HG02938 (cell line): Measurements from ENCODE around the gene SOWAHC.
A peak's percentile ranks its signal among the peaks of the same experiment; 100 is the strongest.
"Not testable (repeated sequence)": the region's sequence is repeated elsewhere in the genome, so short reads cannot be mapped to it uniquely, and the experiment has no call there.

Experiments used
- ATAC-seq: cut with Tn5 transposase; IDR thresholded peaks from one replicate; pipeline ENCODE4 v1.9.1; 2021; ENCODE audit warnings: mild to moderate bottlenecking, moderate library complexity; ENCODE audit not compliant: unreplicated experiment

The SOWAHC gene

DNA sequence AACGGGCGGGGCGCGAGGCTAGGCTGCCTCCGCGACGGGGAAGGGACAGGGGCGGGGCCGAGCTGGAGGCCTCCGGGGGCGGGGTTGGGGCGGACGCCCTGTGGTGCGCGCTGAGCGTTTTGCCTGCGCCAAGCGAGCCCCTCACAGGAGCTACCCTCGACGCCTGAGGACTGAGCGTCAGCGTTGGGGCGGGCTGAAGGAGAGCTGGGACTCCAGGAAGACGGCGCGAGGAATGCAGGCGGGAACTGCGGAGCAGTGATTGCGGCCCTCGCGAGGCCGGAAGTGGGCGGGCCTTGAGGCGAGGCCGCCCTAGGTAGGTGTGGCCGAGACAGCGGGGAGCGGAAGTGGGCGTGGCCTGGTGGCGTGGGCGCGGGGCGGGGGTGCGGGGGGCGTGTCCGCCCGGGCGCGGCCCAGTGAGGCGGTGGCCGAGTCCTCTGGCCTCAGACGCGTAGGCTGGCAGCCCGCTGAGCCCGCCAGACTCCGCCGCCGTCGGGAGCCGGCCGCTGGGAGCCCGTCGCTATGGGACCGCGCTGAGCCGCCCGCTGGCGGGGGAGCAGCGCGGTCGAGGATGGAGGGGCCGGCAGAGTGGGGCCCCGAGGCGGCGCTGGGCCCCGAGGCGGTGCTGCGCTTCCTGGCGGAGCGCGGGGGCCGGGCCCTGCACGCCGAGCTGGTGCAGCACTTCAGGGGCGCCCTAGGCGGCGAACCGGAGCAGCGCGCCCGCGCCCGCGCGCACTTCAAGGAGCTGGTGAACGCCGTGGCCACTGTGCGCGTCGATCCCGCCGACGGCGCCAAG is at the start of gene SOWAHC, which contains the start of gene SEPTIN10:
TSS of gene SOWAHC (plus strand) at position 443 of the 793 bp plus-strand sequence. CDS start at position 569, 126 bp downstream.
TSS of gene SEPTIN10 (minus strand) at position 45 of the 793 bp plus-strand sequence. CDS start 139 bp downstream, outside the sequence.
- ATAC-seq: peak; percentile 74

GRCh38 chr2:109575373-109575772 is 38.8 kb upstream of the SOWAHC start:
- no peak for ATAC-seq

DNA sequence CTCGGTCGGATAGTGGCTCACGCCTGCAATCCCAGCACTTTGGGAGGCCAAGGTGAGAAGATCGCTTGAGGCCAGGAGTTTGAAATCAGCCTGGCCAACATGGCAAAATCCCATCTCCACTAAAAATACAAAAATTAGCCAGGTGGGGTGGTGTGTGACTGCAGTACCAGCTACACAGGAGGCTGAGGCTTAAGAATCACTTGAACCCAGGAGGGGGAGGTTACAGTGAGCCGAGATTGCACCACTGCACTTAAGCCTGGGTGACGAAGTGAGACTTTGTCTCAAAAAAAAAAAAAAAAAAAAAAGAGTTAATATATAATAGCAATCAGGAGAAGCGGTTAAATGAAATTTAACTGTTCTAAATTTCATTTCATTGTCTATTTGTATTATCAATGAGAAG is 36.5 kb upstream of the SOWAHC start:
- ATAC-seq: not testable (repeated sequence)

DNA sequence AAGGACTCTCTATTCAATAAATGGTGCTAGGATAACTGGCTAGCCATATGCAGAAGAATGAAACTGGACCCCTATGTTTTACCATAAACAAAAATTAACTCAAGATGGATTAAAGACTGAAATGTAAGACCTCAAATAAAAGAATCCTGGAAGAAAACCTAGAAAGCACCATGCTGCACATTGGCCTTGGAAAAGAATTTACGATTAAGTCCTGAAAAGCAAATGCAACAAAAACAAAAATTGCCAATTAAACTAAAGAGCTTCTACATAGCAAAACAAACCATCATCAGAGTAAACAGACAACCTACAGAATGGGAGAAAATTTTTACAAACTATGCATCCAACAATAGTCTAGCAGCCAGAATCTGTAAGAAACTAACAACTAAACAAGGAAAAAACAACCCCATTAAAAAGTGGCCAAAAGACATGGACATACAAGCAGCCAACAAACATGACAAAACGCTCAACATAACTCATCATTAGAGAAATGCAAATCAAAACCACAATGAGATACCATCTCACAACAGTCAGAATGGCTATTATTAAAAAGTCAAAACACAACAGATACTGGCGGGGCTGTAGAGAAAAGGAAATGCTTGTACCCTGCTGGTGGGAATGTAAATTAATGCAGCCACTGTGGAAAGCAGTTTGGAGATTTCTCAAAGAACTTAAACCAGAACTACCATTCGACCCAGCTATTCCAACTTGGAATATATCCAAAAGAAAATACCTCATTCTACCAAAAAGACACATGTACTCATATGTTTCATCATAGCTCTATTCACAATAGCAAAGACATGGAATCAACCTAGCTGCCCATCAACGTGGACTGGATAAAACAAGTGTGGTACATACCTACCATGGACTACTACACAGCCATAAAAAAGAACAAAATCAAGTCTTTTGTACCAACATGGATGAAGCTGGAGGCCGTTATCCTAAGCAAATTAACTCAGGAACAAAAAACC is 31.0 kb upstream of the SOWAHC start:
- ATAC-seq: no peak

GRCh38 chr2:109586687-109587086 is 27.5 kb upstream of the SOWAHC start:
- no peak for ATAC-seq

GRCh38 chr2:109591206-109591605 is 23.0 kb upstream of the SOWAHC start:
- no peak for ATAC-seq

- ATAC-seq: no peak
Observed at GRCh38 chr2:109592905-109593304, 21.3 kb upstream of the SOWAHC start.

DNA sequence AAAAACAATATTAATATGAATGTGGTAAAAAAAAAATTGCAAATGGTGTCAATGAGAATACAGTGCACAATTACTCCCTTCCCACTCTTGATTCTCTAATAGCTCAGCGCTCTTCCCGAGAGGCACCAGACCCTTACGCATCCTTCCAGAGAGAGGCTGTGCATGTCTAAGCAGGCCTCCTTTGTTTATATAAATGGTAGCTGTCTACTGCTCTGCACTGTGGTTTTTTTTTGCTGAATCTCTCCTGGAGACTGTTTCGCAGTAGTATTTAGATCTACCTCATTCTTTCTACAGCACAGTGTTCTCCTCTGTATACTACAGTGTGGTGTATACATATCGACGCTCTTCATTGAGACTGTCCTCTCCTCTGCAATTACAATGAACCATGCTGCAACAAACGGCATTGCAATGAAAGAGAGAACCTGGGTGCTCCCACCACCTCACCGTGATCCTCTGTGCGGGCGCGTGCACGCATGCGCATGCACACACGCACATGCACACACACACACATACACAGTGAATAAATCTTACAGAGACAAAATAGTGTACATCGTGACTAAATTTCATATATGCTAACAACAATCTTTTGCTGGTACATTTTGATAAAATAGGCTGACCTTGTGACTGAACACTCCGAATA is 19.8 kb upstream of the SOWAHC start:
- no peak for ATAC-seq

DNA sequence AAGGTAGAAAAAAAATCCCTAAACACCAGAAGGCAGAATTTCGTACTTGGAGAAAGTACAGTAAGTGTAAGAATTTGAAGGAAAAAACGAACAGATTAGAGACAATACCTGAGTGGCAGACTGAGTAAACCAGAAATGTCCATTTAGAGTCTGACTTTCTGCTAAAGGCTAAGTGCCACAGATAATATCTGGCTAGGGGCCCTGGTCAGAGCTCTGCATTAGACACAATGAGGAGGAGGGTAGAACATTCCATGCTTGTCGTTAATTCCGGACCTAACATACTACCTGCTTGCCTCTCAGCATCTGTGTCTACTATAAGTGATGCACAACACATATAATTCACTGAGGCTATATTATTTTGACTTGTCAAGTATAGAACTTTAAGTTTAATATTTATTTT is 18.5 kb upstream of the SOWAHC start:
- ATAC-seq: no peak

- no peak for ATAC-seq
Observed at GRCh38 chr2:109597283-109597682, 16.9 kb upstream of the SOWAHC start.

- ATAC-seq: no peak
Observed at GRCh38 chr2:109601783-109602182, 12.4 kb upstream of the SOWAHC start.

DNA sequence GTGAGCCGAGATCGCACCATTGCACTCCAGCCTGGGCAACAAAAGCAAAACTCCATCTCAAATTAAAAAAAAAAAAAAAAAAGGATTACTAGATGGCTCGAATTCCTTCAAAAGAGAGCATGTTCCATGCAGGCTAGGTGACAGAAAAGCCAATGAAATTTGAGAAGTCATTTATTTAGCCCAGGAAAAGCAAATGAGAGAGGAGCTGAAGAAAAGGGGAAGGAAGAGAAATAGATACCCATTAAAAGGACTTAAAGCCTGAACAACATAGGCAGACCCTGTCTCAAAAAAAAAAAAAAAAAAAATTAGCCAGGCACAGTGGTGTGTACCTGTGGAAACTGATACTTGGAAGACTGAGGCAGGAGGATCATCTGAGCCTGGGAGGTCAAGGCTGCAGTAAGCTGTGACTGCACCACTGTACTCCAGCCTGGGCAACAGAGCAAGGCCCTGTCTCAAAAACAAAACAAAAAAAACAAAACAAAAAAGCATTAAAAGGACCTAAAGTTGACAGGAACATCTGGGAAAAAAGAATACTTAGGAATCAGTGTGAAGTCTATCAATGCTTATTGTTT is 11.5 kb upstream of the SOWAHC start:
- no peak for ATAC-seq

GRCh38 chr2:109604597-109604996 is 9.6 kb upstream of the SOWAHC start:
- no peak for ATAC-seq

DNA sequence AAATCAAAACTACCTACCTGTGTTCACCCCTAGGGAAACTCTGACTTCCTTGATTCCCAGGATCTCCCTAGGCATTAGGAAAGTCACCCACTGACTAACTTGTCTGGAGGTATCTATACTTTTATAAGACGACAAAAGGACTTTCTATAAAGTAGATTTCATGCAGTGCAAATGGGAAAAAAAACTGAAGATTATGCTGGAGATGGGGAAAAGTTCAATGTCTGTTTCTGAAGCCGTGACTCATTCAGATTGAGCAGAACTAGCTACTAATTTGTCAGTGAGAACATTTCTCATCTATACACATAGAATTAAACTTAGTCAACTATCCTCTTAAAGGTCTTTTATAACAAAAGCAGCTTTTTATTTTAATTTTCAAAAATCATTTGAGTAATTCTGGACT is 6.4 kb upstream of the SOWAHC start:
- ATAC-seq: no peak

DNA sequence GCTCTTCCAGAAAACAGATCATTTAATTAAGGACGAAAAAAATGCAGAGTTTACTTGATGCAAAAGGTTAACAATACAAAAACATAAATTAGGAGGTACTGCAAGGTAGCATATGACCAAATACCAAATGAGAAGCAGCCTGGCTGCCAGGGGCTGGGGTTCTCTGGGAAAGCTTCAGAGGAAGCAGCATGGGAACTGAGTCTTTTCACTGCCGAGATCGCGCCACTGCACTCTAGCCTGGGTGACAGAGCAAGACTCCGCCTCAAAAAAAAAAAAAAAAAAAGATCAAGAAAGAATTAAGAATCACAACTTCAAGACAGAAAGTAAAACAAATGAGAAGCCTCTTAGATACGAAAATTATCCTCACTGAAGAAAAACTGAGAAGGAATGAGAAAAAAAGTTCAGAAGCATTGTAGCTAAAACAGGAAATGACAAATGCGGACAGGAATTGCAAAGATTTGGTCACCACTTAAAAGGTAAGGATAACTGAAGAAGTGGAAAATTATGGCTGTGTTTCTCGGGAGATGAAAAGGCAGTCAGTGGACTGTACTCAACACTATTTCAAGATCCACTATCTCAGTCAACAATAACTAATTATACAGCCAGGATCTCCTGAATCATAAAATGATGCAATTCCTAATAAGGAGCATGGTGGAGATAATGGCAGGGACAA is 4.7 kb upstream of the SOWAHC start:
- ATAC-seq: no peak

DNA sequence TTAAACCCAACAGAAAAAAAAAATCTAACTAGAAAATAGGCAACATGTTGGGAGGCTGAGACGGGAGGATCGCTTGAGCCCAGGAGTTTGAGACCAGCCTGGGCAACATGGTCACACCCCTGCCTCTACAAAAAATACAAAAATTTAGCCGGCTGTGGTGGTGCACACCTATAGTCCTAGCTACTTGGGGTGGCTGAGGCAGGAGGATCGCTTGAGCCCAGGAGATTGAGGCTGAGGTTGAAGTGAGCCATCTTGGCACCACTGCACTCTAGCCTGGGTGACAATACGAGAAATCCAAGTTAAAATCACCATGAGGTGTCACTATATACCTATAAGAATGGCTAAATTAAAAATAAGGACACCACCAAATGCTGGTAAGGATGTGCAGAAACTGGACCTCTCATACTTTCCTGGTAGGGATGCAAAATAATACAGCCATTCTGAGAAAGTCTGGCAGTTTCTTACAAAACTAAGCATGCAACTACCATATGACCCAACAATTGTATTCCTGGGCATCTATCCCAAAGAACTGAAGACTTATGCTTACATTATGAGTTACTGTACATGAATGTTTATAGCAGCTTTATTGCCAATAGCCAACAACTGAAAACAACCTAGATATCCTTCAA is 2.6 kb upstream of the SOWAHC start:
- ATAC-seq: no peak

GRCh38 chr2:109613081-109613921 is 863 bp upstream of the SOWAHC start:
- ATAC-seq: peak; percentile 35

DNA sequence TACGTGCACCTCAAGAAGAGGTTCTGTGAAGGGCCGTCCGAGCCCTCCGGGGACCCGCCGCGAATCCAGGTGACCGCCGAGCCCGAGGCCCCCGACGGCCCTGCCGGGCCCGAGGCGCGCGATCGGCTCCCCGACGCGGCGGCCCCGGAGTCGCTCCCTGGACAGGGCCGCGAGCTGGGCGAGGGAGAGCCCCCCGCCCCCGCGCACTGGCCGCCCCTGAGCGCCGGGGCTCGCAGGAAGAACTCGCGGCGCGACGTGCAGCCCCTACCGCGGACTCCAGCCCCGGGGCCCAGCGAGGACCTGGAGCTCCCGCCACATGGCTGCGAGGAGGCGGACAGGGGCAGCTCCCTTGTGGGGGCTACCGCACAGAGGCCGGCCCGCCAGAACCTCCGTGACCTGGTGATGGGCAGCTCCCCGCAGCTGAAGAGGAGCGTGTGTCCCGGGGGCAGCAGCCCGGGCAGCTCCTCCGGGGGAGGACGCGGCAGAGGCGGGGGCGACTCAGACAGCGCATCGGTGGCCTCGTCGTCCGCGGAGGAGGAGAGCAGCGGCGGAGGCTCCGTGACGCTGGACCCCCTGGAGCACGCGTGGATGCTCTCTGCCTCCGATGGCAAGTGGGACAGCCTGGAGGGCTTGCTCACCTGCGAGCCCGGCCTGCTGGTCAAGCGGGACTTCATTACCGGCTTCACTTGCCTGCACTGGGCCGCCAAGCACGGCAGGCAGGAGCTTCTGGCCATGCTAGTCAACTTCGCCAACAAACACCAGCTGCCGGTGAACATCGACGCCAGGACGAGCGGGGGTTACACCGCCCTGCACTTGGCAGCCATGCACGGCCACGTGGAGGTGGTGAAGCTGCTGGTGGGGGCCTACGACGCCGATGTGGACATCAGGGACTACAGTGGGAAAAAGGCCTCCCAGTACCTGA is 812 bp downstream of the SOWAHC start:
- ATAC-seq: no peak
